Measurements from ENCODE around the gene IRF2. TPM values are rescaled to one million over a fixed set of nuclear protein-coding genes. Genes with fewer than 3 reads are reported as not detected.

IRF2 gene
- total and polyA plus RNA-seq, 2 of the 8 experiments (the other 6 are each of a cell fraction or from before 2014, with no cell fraction given) = 13.8 to 17.0 TPM

DNA sequence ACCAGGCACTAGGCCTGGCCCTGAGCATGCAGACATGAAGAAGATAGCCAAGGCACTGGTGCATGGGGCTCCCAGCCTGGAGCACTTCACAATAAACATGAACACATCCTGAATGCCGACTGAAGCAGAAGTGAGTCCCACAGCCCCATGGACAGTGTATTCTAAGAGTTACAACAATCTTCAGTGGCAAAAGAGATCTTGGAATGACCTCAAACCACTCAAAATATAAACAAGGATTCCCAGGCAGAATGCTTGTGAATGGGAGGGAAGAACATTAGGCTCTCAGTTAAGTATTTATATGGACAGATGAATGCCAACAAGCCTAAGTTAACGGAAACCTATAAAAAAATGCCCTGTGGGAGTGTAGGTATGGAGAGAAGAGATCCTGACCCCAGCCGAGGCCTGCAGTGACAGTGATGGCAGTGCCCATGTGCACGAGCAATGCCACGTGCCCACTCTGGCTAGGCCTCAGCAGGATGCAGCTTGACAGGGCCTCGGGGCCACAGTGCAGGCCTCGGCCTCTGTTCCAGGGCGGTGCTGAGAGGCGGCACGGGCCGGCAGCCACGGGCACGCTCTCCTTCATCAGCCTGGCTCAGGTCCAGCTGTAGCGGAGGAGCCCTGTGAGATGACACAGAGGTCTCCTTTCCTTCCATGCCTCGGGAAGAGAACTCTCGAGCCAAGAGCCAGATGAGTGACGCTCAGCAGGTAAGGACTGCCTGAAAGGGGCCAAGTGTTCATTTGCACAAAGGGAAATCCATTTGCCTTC is 49.2 kb downstream of the IRF2 start:
- Histone ChIP-seq H2BK12ac (ENCODE audit: low read depth, low read length) (no peak overlapping the region), H3K56ac (replicated peaks; ENCODE audit: insufficient read length, low read depth, low read length) (no peak overlapping the region), H2AFZ (ENCODE audit: low read length) (no peak overlapping the region), H3K23ac (ENCODE audit: insufficient read length) (no peak overlapping the region), H4K8ac (ENCODE audit: extremely low read depth, insufficient read depth, low read length) (no peak overlapping the region), H2BK20ac (ENCODE audit: low read length) (no peak overlapping the region), H3K14ac (ENCODE audit: insufficient read length) (no peak overlapping the region), H4K20me1 (replicated peaks in 1 of 2; ENCODE audit: control insufficient read depth in 1 of 2, insufficient read depth in 2 of 2, low read length in 2 of 2) (peaks cover 0 to 3% of the 10 kb centered on the region in 2 experiments), H3K27me3 (replicated peaks in 1 of 4; ENCODE audit: control insufficient read depth in 3 of 4, extremely low read depth in 1 of 4, insufficient read depth in 3 of 4, low read length in 3 of 4) (no peaks in the 10 kb centered on the region), H2BK5ac (ENCODE audit: low read depth, low read length) (no peak overlapping the region), H3K4ac (replicated peaks; ENCODE audit: insufficient read length, low read depth, low read length) (no peak overlapping the region), H3K9me3 (ENCODE audit: insufficient read depth in 2 of 2, low read depth in 1 of 2, low read length in 1 of 2) (peaks cover 3 to 7% of the 10 kb centered on the region in 2 experiments; a peak in 3 of 4 replicates), H2AK5ac (ENCODE audit: low read depth, low read length) (no peak overlapping the region), H2BK120ac (replicated peaks; ENCODE audit: low read depth, low read length) (no peak overlapping the region), H3K4me1 (replicated peaks in 1 of 4; ENCODE audit: control insufficient read depth in 3 of 4, insufficient read depth in 4 of 4, low read length in 3 of 4) (peaks cover 0 to 5% (median 4%) of the 10 kb centered on the region in 4 experiments; a peak in 6 of 7 replicates), H3K79me1 (ENCODE audit: low read depth, low read length) (peaks cover under 1% of the 10 kb centered on the region), H3K4me2 (ENCODE audit: insufficient read depth in 1 of 2, low read depth in 2 of 2, low read length in 2 of 2) (no peak overlapping the region), H3K23me2 (ENCODE audit: low read depth, low read length) (no peaks in the 10 kb centered on the region), H4K91ac (replicated peaks; ENCODE audit: insufficient read length, low read length) (no peak overlapping the region), H3K27ac (ENCODE audit: low read depth, low read length) (no peak overlapping the region), H3K4me3 (ENCODE audit: extremely low read depth in 1 of 4, insufficient read depth in 2 of 4, low read depth in 3 of 4, low read length in 4 of 4) (no peak overlapping the region), H3K9ac (replicated peaks in 1 of 4; ENCODE audit: extremely low read depth in 1 of 4, low read depth in 3 of 4, low read length in 3 of 4) (no peak overlapping the region), H3K18ac (ENCODE audit: extremely low read depth, low read length) (no peak overlapping the region), H3K79me2 (ENCODE audit: control insufficient read depth in 1 of 2, insufficient read depth in 2 of 2, low read length in 2 of 2) (peaks cover 0 to 22% of the 10 kb centered on the region in 2 experiments; a peak in 1 of 4 replicates), H4K5ac (ENCODE audit: insufficient read length, low read depth, low read length) (no peak overlapping the region), H3K36me3 (ENCODE audit: control insufficient read depth in 2 of 4, insufficient read depth in 4 of 4, low read length in 3 of 4) (peaks cover 0 to 24% (median 12%) of the 10 kb centered on the region in 4 experiments; a peak in 7 of 8 replicates), H2BK15ac (ENCODE audit: low read length) (no peak overlapping the region)
- POLR2A ChIA-PET (ENCODE audit: partially characterized antibody) = no interaction called here
- no peak for FAIRE-seq
- CTCF ChIA-PET (ENCODE audit: partially characterized antibody) = no interaction called here
- 88% methylated on average over 17 of the region's 17 CpGs; no CpG with 5 or more reads in 1 of the 2 experiments for WGBS, 2 experiments (ENCODE audit: extremely low coverage in 1 of 2, insufficient coverage in 1 of 2, insufficient read length in 1 of 2, insufficient replicate concordance in 2 of 2, low coverage in 1 of 2, low lambda C conversion rate in 2 of 2, missing lambda C conversion rate in 1 of 2)
- no peak for DNase-seq (ENCODE audit: low read depth in 1 of 2, low spot score in 2 of 2)
- TF ChIP-seq CHD2 (IDR thresholded peaks at IDR 0.05; ENCODE audit: low read length) (no peak), SIN3A (conservative IDR thresholded peaks at IDR 0.05 in 1 of 2, IDR thresholded peaks at IDR 0.05 in 1 of 2; ENCODE audit: low read depth in 1 of 2, low read length in 2 of 2) (no peak), NANOG (IDR thresholded peaks at IDR 0.05; ENCODE audit: insufficient read depth, low read depth, low read length, poor library complexity, severe bottlenecking) (no peak), EP300 (IDR thresholded peaks at IDR 0.05; ENCODE audit: borderline replicate concordance in 1 of 2, low read depth in 2 of 2, low read length in 2 of 2) (no peak), KDM5A (IDR thresholded peaks at IDR 0.05; ENCODE audit: low read length) (no peak), RNF2 (IDR thresholded peaks at IDR 0.05; ENCODE audit: borderline replicate concordance, low read depth, low read length, missing control alignments, poor library complexity, severe bottlenecking) (no peak), CHD1 (IDR thresholded peaks at IDR 0.05; ENCODE audit: low read depth, low read length) (no peak), ZNF274 (IDR thresholded peaks at IDR 0.05; ENCODE audit: borderline replicate concordance, extremely low read depth, low read length) (no peak), SP2 (IDR thresholded peaks at IDR 0.05; ENCODE audit: low read length) (no peak)
- TF ChIP-seq, protein P1, sequence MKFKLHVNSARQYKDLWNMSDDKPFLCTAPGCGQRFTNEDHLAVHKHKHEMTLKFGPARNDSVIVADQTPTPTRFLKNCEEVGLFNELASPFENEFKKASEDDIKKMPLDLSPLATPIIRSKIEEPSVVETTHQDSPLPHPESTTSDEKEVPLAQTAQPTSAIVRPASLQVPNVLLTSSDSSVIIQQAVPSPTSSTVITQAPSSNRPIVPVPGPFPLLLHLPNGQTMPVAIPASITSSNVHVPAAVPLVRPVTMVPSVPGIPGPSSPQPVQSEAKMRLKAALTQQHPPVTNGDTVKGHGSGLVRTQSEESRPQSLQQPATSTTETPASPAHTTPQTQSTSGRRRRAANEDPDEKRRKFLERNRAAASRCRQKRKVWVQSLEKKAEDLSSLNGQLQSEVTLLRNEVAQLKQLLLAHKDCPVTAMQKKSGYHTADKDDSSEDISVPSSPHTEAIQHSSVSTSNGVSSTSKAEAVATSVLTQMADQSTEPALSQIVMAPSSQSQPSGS (IDR thresholded peaks at IDR 0.05; ENCODE audit: low read length) = no peak
